ENCODE data around the gene CEP295NL.
"Not testable (repeated sequence)": the region's sequence is repeated elsewhere in the genome, so short reads cannot be mapped to it uniquely, and the experiment has no call there.

Gene CEP295NL

GRCh38 chr17:78905116-78905515, 2.1 kb upstream of the CEP295NL start:
- no peak overlapping the region for H3K4me3 ChIP-seq (ENCODE audit: low read depth in 1 of 2, low read length in 1 of 2)
- H3K27me3 ChIP-seq, result no peaks in the 10 kb centered on the region
- peak overlapping the region; percentile 58 for H3K27ac ChIP-seq
- H3K36me3 ChIP-seq, result peaks cover 45% of the 10 kb centered on the region
- no peaks in the 10 kb centered on the region for H3K9me3 ChIP-seq
- no peak for TF ChIP-seq CTCF (IDR thresholded peaks at IDR 0.05)
- H3K4me1 ChIP-seq (ENCODE audit: control insufficient read depth in 1 of 2, insufficient read depth in 1 of 2, low read depth in 1 of 2, low read length in 1 of 2), result peaks cover 16 to 18% of the 10 kb centered on the region in 2 experiments

GRCh38 chr17:78904371-78904770, 1.4 kb upstream of the CEP295NL start:
- H3K9me3 ChIP-seq, result no peaks in the 10 kb centered on the region
- H3K27me3 ChIP-seq, result no peaks in the 10 kb centered on the region
- no peak overlapping the region for H3K4me3 ChIP-seq (ENCODE audit: low read depth in 1 of 2, low read length in 1 of 2)
- TF ChIP-seq CTCF (IDR thresholded peaks at IDR 0.05), result no peak
- peaks cover 52% of the 10 kb centered on the region for H3K36me3 ChIP-seq
- peak overlapping the region; percentile 58 for H3K27ac ChIP-seq
- H3K4me1 ChIP-seq (ENCODE audit: control insufficient read depth in 1 of 2, insufficient read depth in 1 of 2, low read depth in 1 of 2, low read length in 1 of 2), result peaks cover 10 to 12% of the 10 kb centered on the region in 2 experiments

GRCh38 chr17:78902231-78902630, 770 bp downstream of the CEP295NL start:
- H3K9me3 ChIP-seq; H3K27me3 ChIP-seq; H3K4me3 ChIP-seq (ENCODE audit: low read depth in 1 of 2, low read length in 1 of 2): not testable (repeated sequence)
- H3K4me1 ChIP-seq (ENCODE audit: control insufficient read depth in 1 of 2, insufficient read depth in 1 of 2, low read depth in 1 of 2, low read length in 1 of 2), result peaks cover 9 to 14% of the 10 kb centered on the region in 2 experiments
- peaks cover 71% of the 10 kb centered on the region for H3K36me3 ChIP-seq
- H3K27ac ChIP-seq, result peak overlapping the region; percentile 27

- H3K36me3 ChIP-seq, result peaks cover 73% of the 10 kb centered on the region
- no peaks in the 10 kb centered on the region for H3K27me3 ChIP-seq
- peaks cover 9 to 19% of the 10 kb centered on the region in 2 experiments for H3K4me1 ChIP-seq (ENCODE audit: control insufficient read depth in 1 of 2, insufficient read depth in 1 of 2, low read depth in 1 of 2, low read length in 1 of 2)
- no peak overlapping the region for H3K4me3 ChIP-seq (ENCODE audit: low read depth in 1 of 2, low read length in 1 of 2)
- peak overlapping the region; percentile 46 for H3K27ac ChIP-seq
- TF ChIP-seq CTCF (IDR thresholded peaks at IDR 0.05), result no peak
- H3K9me3 ChIP-seq, result no peaks in the 10 kb centered on the region
These were observed 1.2 kb downstream of the CEP295NL start for GRCh38 chr17:78901806-78902205.

- Histone ChIP-seq H3K4me1 (ENCODE audit: control insufficient read depth in 1 of 2, insufficient read depth in 1 of 2, low read depth in 1 of 2, low read length in 1 of 2) (peaks cover 18 to 27% of the 10 kb centered on the region in 2 experiments), H3K4me3 (ENCODE audit: low read depth in 1 of 2, low read length in 1 of 2) (no peak overlapping the region), H3K27me3 (no peaks in the 10 kb centered on the region), H3K36me3 (peaks cover 79% of the 10 kb centered on the region), H3K27ac (peak overlapping the region; percentile 46), H3K9me3 (no peaks in the 10 kb centered on the region)
- TF ChIP-seq CTCF (IDR thresholded peaks at IDR 0.05), result no peak
These were observed 2.2 kb downstream of the CEP295NL start for GRCh38 chr17:78900816-78901215.

- peaks cover 79% of the 10 kb centered on the region for H3K36me3 ChIP-seq
- H3K27ac ChIP-seq, result peak overlapping the region; percentile 71
- no peaks in the 10 kb centered on the region for H3K9me3 ChIP-seq
- H3K27me3 ChIP-seq, result no peaks in the 10 kb centered on the region
- H3K4me3 ChIP-seq (ENCODE audit: low read depth in 1 of 2, low read length in 1 of 2), result no peak overlapping the region
- no peak for TF ChIP-seq CTCF (IDR thresholded peaks at IDR 0.05)
- H3K4me1 ChIP-seq (ENCODE audit: control insufficient read depth in 1 of 2, insufficient read depth in 1 of 2, low read depth in 1 of 2, low read length in 1 of 2), result peaks cover 29 to 31% of the 10 kb centered on the region in 2 experiments
These were observed 3.4 kb downstream of the CEP295NL start for GRCh38 chr17:78899361-78900260.

All from neutrophil (primary cell).